Caco-2 (cell line): ENCODE results near the gene GPC1. TPM values are rescaled to one million over a fixed set of nuclear protein-coding genes. Genes with fewer than 3 reads are reported as not detected.

ENCODE experiments used
- BruUV-seq: library from RNA; stranded (reverse); fragments of 400-500 nt; replicated peaks from 2 replicates; lab custom pipeline; 2021; lab: Mats Ljungman, UMichigan
- CTCF ChIA-PET: fragments of 300-600 bp; sonication (Branson Sonifier 250); formaldehyde crosslinking; loops from one replicate; lab custom pipeline; 2022; ENCODE audit warnings: antibody characterized with exemption; lab: Charles Lee
- POLR2A ChIA-PET: fragments of 300-600 bp; sonication (Branson Sonifier 250); formaldehyde crosslinking; loops from one replicate; lab custom pipeline; 2022; ENCODE audit warnings: antibody characterized with exemption; lab: Charles Lee
- DNase-seq, 2 experiments: peaks; one replicate each; pipeline versions ENCODE4 v3.0.0 to v3.0.0-alpha.2; 2020 to 2022
- H3K27me3 ChIP-seq: replicated peaks from 2 replicates; pipeline ENCODE4 v1.6.0; 2011; ENCODE audit warnings: low read length; ENCODE audit not compliant: control insufficient read depth, insufficient read depth
- H3K36me3 ChIP-seq: 2 replicates; pipeline ENCODE4 v1.5.1; 2011; ENCODE audit warnings: low read length; ENCODE audit not compliant: control insufficient read depth, insufficient read depth
- H3K4me1 ChIP-seq: fragments of 250-450 bp; sonication (Bioruptor Pico); 2 replicates; pipeline ENCODE4 v1.5.1; 2020; ENCODE audit warnings: mild to moderate bottlenecking
- H3K4me3 ChIP-seq: 2 replicates; pipeline ENCODE4 v1.5.1; 2011; ENCODE audit warnings: low read depth, mild to moderate bottlenecking, control low read depth, low read length
- H3K9me3 ChIP-seq: fragments of 250-450 bp; sonication (Bioruptor Pico); 2 replicates; pipeline ENCODE4 v1.5.1; 2020; ENCODE audit warnings: mild to moderate bottlenecking, moderate library complexity
- H3K27ac Mint-ChIP-seq: one replicate; pipeline ENCODE4 v1.8.0; 2022; ENCODE audit warnings: mixed read lengths; ENCODE audit not compliant: unreplicated experiment
- H3K27me3 Mint-ChIP-seq: one replicate; pipeline ENCODE4 v1.8.0; 2022; ENCODE audit warnings: mixed read lengths; ENCODE audit not compliant: insufficient read depth, unreplicated experiment
- H3K36me3 Mint-ChIP-seq: one replicate; pipeline ENCODE4 v1.8.0; 2022; ENCODE audit warnings: mild to moderate bottlenecking, mixed read lengths; ENCODE audit not compliant: insufficient read depth, unreplicated experiment
- H3K4me1 Mint-ChIP-seq: one replicate; pipeline ENCODE4 v1.8.0; 2022; ENCODE audit warnings: low read depth, mixed read lengths; ENCODE audit not compliant: unreplicated experiment
- H3K4me3 Mint-ChIP-seq: one replicate; pipeline ENCODE4 v1.8.0; 2022; ENCODE audit warnings: mild to moderate bottlenecking, moderate library complexity, mixed read lengths; ENCODE audit not compliant: unreplicated experiment
- H3K9me3 Mint-ChIP-seq: one replicate; pipeline ENCODE4 v1.8.0; 2022; ENCODE audit warnings: mixed read lengths; ENCODE audit not compliant: unreplicated experiment
- intact Hi-C: fragments of 100-400 bp; cut with micrococcal nuclease; formaldehyde crosslinking; loops from one replicate; pipeline ENCODE4 v1.10.0; 2022; ENCODE audit not compliant: unreplicated experiment
- total RNA-seq: library from RNA; stranded (reverse); gene quantifications from 2 replicates; pipeline ENCODE4 v1.2.3, GENCODE V29; 2022
- TF ChIP-seq, protein P1 (sequence below), 2 experiments: fragments of 200-600 bp in 1 of 2; IDR thresholded peaks; 1 replicate in 1 of 2; 2 replicates in 1 of 2; pipeline versions ENCODE4 v1.5.1 to v1.8.0; 2011 to 2022; ENCODE audit warnings: antibody characterized with exemption in 1 of 2, control low read depth in 1 of 2, inconsistent platforms in 1 of 2, low read depth in 1 of 2, low read length in 1 of 2, mild to moderate bottlenecking in 1 of 2, moderate library complexity in 1 of 2; ENCODE audit not compliant: insufficient read depth in 1 of 2, severe bottlenecking in 1 of 2, unreplicated experiment in 1 of 2

The GPC1 gene
- total RNA-seq, 1 experiment from 2014 or later, result 45.2 TPM

DNA sequence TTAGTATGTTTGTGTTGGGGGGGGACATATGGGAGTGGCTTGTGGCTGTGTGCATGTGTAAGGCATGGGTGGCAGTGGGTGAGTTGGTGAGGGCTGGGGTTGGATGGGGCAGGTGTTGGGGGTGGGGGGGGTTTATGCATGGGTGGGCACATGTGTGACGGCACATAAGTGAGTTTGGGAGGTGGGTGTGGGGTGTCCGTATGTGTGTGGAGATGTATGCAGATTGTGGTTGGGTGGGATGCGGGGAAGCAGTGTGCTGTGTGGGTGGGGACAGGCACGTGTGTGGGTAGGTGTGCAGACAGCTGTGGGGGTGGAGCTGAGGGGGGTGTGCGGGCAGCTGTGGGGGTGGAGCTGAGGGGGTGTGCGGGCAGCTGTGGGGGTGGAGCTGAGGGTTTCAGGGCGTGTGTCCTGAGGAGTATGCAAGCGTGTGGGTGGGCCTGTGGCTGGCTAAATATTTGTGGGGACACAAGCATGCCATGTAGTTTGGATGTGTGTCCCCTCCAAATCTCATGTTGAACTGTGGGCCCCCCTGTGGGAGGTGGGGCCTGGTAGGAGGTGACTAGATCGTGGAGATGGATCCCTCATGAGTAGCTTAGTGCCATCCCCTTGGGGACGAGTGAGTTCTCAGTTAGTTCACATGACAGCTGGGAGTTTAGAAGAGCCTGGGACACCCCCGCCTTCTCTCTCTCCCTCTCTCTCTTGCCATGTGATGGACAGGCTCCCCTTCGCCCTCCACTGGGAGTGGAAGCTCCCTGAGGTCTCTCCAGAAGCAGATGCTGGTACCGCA is 62.9 kb downstream of the GPC1 start:
- ChIA-PET POLR2A (no interaction called here), CTCF (no interaction called here)
- Histone ChIP-seq H3K4me3 (no peak overlapping the region), H3K36me3 (no peaks in the 10 kb centered on the region), H3K27me3 (no peaks in the 10 kb centered on the region), H3K9me3 (no peaks in the 10 kb centered on the region), H3K4me1 (no peaks in the 10 kb centered on the region)
- Mint-ChIP-seq H3K27me3 (no peaks in the 10 kb centered on the region), H3K4me3 (no peak overlapping the region), H3K4me1 (no peaks in the 10 kb centered on the region), H3K36me3 (no peaks in the 10 kb centered on the region), H3K27ac (no peak overlapping the region), H3K9me3 (peaks cover 16% of the 10 kb centered on the region)
- TF ChIP-seq, protein P1, sequence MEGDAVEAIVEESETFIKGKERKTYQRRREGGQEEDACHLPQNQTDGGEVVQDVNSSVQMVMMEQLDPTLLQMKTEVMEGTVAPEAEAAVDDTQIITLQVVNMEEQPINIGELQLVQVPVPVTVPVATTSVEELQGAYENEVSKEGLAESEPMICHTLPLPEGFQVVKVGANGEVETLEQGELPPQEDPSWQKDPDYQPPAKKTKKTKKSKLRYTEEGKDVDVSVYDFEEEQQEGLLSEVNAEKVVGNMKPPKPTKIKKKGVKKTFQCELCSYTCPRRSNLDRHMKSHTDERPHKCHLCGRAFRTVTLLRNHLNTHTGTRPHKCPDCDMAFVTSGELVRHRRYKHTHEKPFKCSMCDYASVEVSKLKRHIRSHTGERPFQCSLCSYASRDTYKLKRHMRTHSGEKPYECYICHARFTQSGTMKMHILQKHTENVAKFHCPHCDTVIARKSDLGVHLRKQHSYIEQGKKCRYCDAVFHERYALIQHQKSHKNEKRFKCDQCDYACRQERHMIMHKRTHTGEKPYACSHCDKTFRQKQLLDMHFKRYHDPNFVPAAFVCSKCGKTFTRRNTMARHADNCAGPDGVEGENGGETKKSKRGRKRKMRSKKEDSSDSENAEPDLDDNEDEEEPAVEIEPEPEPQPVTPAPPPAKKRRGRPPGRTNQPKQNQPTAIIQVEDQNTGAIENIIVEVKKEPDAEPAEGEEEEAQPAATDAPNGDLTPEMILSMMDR (IDR thresholded peaks at IDR 0.05; ENCODE audit: insufficient read depth in 1 of 2, low read depth in 1 of 2, low read length in 1 of 2, severe bottlenecking in 1 of 2, unreplicated experiment in 1 of 2), result no peak
- intact Hi-C loops, result no loop called here
- no TSS peak for BruUV-seq
- DNase-seq, result no peak

- ChIA-PET POLR2A (no interaction called here), CTCF (no interaction called here)
- no peaks in the 10 kb centered on the region for H3K36me3 Mint-ChIP-seq
- H3K4me3 Mint-ChIP-seq, result no peak overlapping the region
- no peaks in the 10 kb centered on the region for H3K27me3 Mint-ChIP-seq
- TF ChIP-seq, protein P1 (IDR thresholded peaks at IDR 0.05; ENCODE audit: insufficient read depth in 1 of 2, low read depth in 1 of 2, low read length in 1 of 2, severe bottlenecking in 1 of 2, unreplicated experiment in 1 of 2), result no peak
- no peaks in the 10 kb centered on the region for H3K4me1 ChIP-seq
- intact Hi-C loops, result no loop called here
- H3K4me3 ChIP-seq, result no peak overlapping the region
- H3K9me3 Mint-ChIP-seq, result peaks cover 16% of the 10 kb centered on the region
- BruUV-seq, result no TSS peak
- no peaks in the 10 kb centered on the region for H3K27me3 ChIP-seq
- H3K36me3 ChIP-seq, result no peaks in the 10 kb centered on the region
- H3K9me3 ChIP-seq, result no peaks in the 10 kb centered on the region
- H3K4me1 Mint-ChIP-seq, result no peaks in the 10 kb centered on the region
- no peak overlapping the region for H3K27ac Mint-ChIP-seq
- no peak for DNase-seq
Measured at GRCh38 chr2:240498958-240499260, 63.4 kb downstream of the GPC1 start.

DNA sequence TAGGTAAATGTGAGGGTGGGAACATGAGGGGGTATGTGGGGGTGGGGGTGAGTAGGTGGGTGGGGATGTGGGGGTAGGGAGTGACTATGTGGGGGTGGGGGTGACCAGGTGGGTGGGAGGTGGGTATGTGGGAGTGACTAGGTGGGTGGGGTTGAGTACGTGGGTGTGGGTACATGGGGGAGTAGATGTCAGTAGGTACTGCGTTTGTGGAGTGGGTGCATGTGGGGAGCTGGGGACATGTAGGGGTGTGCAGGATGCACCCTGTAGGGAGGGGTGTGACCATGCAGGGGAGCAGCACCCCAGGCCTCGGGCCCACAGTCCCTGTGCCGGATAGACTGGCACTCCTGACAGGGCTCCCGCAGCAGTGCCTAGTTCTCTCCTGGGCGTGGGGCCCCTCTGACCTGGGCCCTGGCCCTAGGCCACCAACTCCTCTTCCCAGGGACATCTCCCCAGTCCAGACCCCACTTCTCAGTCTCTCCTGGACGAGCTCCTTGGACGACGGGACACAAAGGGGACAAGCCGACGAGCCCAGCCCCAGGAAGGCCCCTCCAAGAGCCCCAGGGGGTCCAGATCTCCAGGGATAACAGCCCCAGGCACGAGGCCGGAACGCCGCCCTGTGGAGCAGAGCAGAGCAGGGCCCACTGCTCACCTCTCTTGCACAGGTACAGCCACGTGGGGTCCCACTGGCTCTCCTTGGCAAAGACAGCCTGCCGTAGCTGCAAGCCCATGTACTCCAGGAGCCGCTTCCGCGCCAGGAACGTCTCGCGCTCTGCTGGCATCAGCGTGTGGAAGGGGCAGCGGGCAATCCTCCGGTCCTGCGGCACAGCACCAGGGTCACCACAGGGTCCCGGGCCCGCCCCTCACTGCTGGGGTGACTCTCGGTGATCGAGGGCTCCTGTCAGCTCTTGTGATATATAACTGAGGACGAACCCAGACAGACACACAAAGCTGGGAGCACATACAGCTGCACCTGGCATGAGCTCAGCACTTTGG is 64.1 kb downstream of the GPC1 start:
- Histone ChIP-seq H3K36me3 (no peaks in the 10 kb centered on the region), H3K9me3 (no peaks in the 10 kb centered on the region), H3K27me3 (no peaks in the 10 kb centered on the region), H3K4me3 (no peak overlapping the region), H3K4me1 (no peaks in the 10 kb centered on the region)
- peak in 1 of 2 experiments; percentile 21 for DNase-seq
- TF ChIP-seq, protein P1 (IDR thresholded peaks at IDR 0.05; ENCODE audit: insufficient read depth in 1 of 2, low read depth in 1 of 2, low read length in 1 of 2, severe bottlenecking in 1 of 2, unreplicated experiment in 1 of 2), result no peak
- no TSS peak for BruUV-seq
- H3K36me3 Mint-ChIP-seq, result no peaks in the 10 kb centered on the region
- peaks cover 16% of the 10 kb centered on the region for H3K9me3 Mint-ChIP-seq
- H3K27me3 Mint-ChIP-seq, result no peaks in the 10 kb centered on the region
- no peak overlapping the region for H3K4me3 Mint-ChIP-seq
- ChIA-PET POLR2A (no interaction called here), CTCF (no interaction called here)
- H3K4me1 Mint-ChIP-seq, result no peaks in the 10 kb centered on the region
- intact Hi-C loops, result no loop called here
- H3K27ac Mint-ChIP-seq, result no peak overlapping the region
